NCI-H1417 (cell line): ENCODE data around the gene TRIP13.

ENCODE experiments used
- DNase-seq, 3 experiments: peaks; one replicate each; lab custom pipeline; 2025; lab: John Stamatoyannopoulos, UW

The TRIP13 gene

DNA sequence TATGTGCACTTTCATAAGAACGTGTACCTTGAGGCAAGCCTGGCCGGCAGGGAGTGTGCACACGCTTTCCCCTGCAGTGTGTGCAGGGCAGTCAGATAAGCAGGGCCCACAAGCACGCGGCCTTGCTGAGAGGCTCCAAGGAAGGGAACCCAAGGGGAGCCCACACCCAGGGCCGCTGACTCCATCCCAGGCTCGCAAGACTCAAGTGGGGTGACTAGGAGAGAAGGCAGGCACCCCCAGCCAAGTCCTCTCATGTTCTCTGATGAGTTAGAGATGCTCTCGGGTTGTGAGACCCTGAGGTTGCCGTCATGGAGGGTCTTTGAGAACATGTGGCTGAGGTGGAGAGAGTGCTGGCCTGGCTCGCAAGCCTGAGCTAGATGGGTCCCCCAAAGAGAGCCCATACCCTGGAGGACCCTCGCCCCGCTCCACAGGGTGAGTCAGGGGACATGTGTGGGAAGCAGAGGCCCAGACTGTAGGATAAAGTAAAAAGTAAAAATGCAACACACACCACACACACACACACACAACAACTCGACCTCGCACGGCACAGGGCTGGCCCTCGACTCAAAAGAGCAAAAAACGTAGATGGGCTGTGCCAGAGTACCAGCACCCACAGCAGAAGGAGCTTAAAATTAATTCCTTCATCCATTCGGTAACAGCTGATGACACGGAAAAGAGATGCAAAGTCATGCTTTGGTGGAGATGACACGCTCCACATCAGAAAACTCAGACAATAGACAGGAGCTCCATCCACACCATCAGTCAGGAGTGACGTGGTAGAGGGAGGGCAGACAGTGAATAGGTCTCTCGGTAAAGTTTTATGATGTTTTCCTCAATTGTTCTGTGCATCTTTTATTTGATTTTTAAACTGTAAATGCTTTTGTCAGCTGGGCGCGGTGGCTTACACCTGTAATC lies 61.1 kb downstream of the TRIP13 start:
- no peak for DNase-seq

GRCh38 chr5:955886-956761 lies 63.4 kb downstream of the TRIP13 start:
- DNase-seq: no peak

GRCh38 chr5:956941-957747 lies 64.5 kb downstream of the TRIP13 start:
- no peak for DNase-seq

DNA sequence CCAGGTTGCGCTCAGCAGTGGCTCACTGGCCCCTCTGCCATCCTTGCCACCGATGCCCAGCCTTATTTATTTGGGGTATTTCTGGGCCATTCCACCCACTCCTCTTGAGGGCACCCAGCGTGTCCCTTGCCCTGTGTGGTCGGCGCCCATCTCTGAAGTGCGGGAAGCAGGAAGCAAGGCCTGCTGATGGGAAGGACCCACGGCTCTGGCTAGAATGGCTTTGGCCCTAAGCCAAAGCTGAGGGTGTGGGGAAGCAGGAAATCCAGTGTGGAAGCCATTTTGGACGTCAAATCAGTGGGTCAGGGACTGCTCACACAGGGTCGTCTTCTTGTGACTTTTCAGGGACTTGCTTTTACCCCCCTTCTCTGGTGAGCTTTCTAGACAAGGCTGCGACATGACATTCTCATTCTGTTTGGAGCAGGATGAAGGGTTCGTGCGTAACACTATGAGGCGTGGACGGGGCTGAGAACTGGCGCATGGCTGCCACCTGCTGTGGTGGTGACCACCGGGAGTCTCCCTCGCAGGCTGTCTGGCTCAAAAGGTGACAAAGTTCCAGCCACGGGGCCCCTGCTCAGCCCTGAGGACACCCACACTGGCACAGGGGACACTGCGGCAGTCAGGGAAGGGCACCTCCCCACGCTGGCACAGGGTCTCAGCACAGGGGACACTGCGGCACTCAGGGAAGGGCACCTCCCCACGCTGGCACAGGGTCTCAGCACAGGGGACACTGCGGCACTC lies 65.2 kb downstream of the TRIP13 start:
- peak in 1 of 3 experiments; percentile 23 for DNase-seq

DNA sequence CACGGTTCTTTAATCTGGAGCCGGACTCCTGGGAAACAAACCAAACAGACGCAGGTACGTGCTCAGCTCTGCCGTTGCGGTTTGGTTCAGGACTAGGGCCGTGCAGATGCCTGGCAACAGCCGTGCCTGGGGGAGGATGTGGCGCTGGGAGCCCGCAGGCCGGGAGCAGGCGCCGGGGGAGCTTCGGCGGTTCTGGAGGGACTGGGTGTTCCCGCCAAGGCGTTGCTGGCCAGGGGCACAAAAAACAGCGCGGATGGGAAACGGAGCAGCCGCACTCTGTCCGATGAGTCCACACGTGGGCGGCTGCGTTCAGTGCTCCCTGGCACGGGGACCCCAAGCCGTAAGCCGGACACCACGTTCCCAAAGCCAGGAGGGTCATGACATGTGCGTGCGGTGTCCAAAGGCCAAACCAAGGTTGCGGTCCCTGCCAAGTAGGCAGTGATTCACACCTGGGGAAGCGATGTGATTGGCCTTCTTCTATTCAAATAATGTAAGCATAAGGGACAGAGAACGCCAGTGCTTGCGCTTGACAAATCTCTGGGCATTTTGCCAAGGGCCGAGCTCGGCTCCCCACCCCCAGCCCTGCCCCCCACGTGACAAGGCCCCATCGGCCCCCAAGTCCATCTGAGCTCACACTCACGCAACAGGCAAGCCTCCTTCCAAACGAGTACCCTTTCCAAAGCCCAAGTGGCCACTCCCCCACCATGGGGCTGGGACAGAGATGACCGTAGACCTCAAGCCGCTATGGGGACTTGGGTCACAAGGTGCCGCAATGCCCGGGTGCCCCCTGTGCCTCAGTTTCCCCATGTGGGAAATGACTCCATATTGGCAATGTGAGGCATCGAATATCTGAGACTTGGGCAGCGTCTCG lies 66.3 kb downstream of the TRIP13 start:
- peak in 2 of 3 experiments; percentile 79 to 85 for DNase-seq

GRCh38 chr5:959581-960531 lies 67.2 kb downstream of the TRIP13 start:
- no peak for DNase-seq

GRCh38 chr5:960551-960950 lies 67.9 kb downstream of the TRIP13 start:
- DNase-seq: no peak

DNA sequence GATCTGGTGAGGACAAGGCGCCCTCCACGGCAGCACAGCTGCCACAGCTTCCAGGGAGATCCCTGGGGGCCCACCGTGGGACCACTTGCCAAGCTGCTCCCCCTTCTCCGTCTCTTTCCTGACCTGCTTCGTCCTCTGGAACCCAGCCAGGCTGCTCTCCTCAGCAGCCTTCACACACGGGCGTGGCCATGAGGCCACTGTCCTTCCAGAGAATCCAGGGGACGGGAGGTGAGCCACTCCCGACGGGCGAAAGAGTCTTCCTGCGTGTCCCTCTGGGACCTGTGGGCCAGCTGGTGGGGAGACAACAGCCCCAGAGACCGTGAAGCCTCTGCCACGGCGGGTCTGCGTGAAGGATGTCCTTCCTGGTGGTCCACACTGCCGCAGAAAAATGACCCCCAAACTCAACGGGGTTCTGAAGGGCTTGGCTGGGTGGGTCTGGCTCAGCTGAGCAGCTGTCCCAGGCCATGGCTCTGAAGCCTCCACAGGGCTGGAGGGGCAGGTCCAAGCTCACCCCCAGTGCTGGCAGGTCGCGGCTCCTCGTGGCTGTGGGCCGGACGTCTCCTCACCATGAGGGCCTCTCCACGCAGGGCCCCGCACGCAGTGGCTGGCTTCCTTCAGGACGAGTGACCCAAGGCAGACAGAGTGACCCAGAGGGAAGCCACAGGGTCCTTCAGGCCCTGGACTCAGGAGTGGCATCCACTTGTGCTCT lies 68.5 kb downstream of the TRIP13 start:
- DNase-seq: no peak

- DNase-seq: no peak
These were observed 69.1 kb downstream of the TRIP13 start for GRCh38 chr5:961711-962240.

DNA sequence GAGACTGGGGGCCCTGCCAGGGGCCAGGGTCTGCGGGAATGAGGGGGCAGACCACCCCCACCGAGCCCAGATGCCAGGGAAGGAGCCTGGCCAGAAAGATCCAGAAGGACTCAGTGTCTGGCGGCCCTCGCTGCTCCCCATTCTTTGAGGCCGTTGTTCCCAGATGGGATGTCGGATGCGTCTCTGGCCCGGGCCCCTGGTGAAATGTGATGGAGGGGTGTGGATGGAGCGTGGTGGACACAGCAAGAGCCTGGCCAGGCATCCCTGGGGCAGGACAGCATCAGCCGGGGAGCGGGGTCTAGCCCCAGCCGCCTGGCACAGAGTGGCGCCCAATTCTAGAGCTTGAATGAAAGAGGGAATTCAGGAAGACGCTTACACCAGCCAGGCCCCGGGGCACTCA lies 69.7 kb downstream of the TRIP13 start:
- DNase-seq: no peak

- no peak for DNase-seq
These were observed 70.1 kb downstream of the TRIP13 start for GRCh38 chr5:962801-963200.

- DNase-seq: no peak
These were observed 70.6 kb downstream of the TRIP13 start for GRCh38 chr5:963310-963672.

DNA sequence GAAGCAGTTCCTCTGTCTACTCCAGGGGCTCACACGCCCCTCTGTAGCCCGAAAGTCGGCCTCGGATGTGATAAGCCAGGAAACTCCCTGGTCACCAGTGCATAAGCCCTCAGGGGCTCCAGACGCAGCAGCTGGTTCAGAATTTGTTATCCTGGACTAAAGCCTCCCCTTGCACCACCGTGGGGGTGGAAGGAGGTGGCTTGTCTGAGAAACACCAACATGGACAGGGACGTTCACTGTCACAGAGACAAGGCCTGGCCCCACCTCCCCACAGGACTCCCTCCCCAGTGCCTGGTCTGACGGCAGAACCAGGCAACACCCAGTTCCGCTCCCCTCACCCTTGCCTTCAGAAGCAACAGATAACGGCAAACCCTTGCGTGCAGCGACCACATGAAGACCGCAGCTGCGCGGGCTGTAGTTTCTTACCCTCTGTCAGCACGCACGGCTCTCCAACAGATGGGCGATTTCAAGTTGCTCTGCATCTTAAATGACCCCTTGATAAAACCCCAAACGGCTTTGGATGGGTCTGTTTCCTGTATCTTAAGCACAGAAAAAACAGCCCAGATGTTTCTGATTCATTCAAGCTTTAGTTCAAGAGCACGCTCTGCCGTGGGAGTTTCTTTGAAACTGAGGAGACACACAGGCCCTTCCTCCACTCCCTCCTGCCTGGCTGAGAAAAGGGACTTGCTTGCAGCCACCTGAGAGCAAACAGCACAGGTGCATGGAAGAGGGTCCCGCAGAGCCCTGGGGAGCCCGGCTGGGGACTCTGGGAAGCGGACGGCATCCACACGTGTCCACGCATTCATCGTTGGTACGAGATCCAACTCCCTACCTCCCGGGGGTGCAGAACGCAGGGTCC lies 71.2 kb downstream of the TRIP13 start:
- no peak for DNase-seq

- DNase-seq: no peak
These were observed 72.1 kb downstream of the TRIP13 start for GRCh38 chr5:964821-965220.

GRCh38 chr5:965604-966344 lies 73.1 kb downstream of the TRIP13 start:
- DNase-seq: no peak

DNA sequence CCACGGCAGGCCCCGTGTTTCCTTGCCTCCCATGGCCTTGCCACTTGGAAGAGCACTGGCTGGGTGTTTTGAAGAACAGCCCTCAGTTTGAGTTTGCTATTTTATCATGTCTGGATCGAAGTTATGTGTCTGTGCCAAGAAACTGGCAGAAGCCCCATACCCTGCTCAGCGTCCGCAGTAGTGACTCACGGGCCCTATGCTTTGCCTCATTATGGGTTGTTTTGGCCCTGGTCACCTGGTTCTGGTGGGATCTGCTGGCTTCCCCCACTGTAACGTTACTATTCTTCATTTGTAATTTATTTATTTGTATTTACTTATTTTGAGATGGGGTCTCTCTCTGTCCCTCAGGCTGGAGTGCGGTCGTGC lies 73.6 kb downstream of the TRIP13 start:
- no peak for DNase-seq

DNA sequence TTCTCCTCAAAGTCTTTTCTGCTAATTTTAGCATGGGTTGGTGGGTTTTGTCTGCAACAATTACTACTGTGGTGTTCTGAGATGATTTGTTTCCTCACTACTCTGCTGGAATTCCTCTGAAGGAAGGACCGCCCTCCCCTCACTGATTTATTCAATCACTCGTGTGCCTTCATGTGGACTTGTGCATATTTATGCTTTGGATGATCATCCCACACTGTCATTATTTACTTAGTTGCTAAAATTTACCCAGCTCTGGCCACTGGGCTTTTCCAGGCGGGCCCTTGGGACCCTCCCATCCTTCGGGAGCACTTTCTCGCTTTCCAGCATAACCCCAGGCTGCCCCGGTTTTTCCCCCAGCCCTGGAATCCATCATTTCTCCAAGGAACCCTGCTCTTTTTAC lies 74.3 kb downstream of the TRIP13 start:
- DNase-seq: no peak
